ENCODE results near the gene TAF15.

Gene TAF15

GRCh38 chr17:35877345-35878029 lies 68.2 kb downstream of the TAF15 start:
- Histone ChIP-seq H3K79me1 (ENCODE audit: low read length) (no peaks in the 10 kb centered on the region), H2BK120ac (ENCODE audit: low read depth, low read length) (no peak overlapping the region), H3K56ac (ENCODE audit: low read length) (no peak overlapping the region), H3K27ac (ENCODE audit: low read depth, low read length) (no peak overlapping the region), H3K4me1 (ENCODE audit: control insufficient read depth, low read depth, low read length) (no peaks in the 10 kb centered on the region), H2BK15ac (replicated peaks; ENCODE audit: low read depth) (no peak overlapping the region), H2BK5ac (ENCODE audit: low read length) (no peak overlapping the region), H4K8ac (ENCODE audit: low read depth, low read length) (no peak overlapping the region), H2AK5ac (ENCODE audit: low read length) (no peak overlapping the region), H3K4ac (ENCODE audit: low read depth, low read length) (no peak overlapping the region), H3K4me3 (ENCODE audit: low read length) (no peak overlapping the region), H3K18ac (ENCODE audit: low read length) (no peak overlapping the region), H3K23ac (ENCODE audit: low read length) (no peak overlapping the region), H3K79me2 (ENCODE audit: control insufficient read depth, insufficient read depth, low read length) (no peaks in the 10 kb centered on the region), H3K4me2 (ENCODE audit: low read length) (no peak overlapping the region), H3K27me3 (ENCODE audit: insufficient read depth, low read length, poor library complexity) (no peaks in the 10 kb centered on the region), H4K5ac (ENCODE audit: low read length) (no peak overlapping the region), H3K9ac (ENCODE audit: low read length) (no peak overlapping the region), H3K36me3 (ENCODE audit: control insufficient read depth, insufficient read depth, low read length) (no peaks in the 10 kb centered on the region)
- no peak for DNase-seq

GRCh38 chr17:35878361-35878760 lies 69.1 kb downstream of the TAF15 start:
- WGBS (ENCODE audit: extremely low coverage, insufficient coverage, low lambda C conversion rate), result no CpG with 5 or more reads among the region's 4 CpGs
- H4K5ac ChIP-seq (ENCODE audit: low read length), result no peak overlapping the region

GRCh38 chr17:35879773-35880654 lies 70.7 kb downstream of the TAF15 start, which contains the start of gene CCL5:
CCL5 (minus strand) TSS chr17:35880360.
- no CpG with 5 or more reads among the region's 11 CpGs for WGBS (ENCODE audit: extremely low coverage, insufficient coverage, low lambda C conversion rate)
- H3K4me3 ChIP-seq (ENCODE audit: low read length), result no peak within 1 kb of the TSS
- H3K4me2 ChIP-seq (ENCODE audit: low read length), result no peak within 1 kb of the TSS
- H2AK5ac ChIP-seq (ENCODE audit: low read length), result no peak within 1 kb of the TSS
- no peaks in the 10 kb centered on the region for H3K36me3 ChIP-seq (ENCODE audit: control insufficient read depth, insufficient read depth, low read length)
- H4K8ac ChIP-seq (ENCODE audit: low read depth, low read length), result no peak within 1 kb of the TSS
- H3K79me1 ChIP-seq (ENCODE audit: low read length), result no peaks in the 10 kb centered on the region
- H2BK120ac ChIP-seq (ENCODE audit: low read depth, low read length), result no peak within 1 kb of the TSS
- H3K4me1 ChIP-seq (ENCODE audit: control insufficient read depth, low read depth, low read length), result no peaks in the 10 kb centered on the region
- no peak within 1 kb of the TSS for H3K4ac ChIP-seq (ENCODE audit: low read depth, low read length)
- H3K27ac ChIP-seq (ENCODE audit: low read depth, low read length), result no peak within 1 kb of the TSS
- no peak within 1 kb of the TSS for H2BK15ac ChIP-seq (replicated peaks; ENCODE audit: low read depth)
- DNase-seq, result no peak
- no peak within 1 kb of the TSS for H3K9ac ChIP-seq (ENCODE audit: low read length)
- H2BK5ac ChIP-seq (ENCODE audit: low read length), result no peak within 1 kb of the TSS
- no peak within 1 kb of the TSS for H3K18ac ChIP-seq (ENCODE audit: low read length)
- H3K27me3 ChIP-seq (ENCODE audit: insufficient read depth, low read length, poor library complexity), result no peaks in the 10 kb centered on the region
- H4K5ac ChIP-seq (ENCODE audit: low read length), result no peak within 1 kb of the TSS
- H3K56ac ChIP-seq (ENCODE audit: low read length), result no peak within 1 kb of the TSS
- H3K23ac ChIP-seq (ENCODE audit: low read length), result no peak within 1 kb of the TSS
- no peaks in the 10 kb centered on the region for H3K79me2 ChIP-seq (ENCODE audit: control insufficient read depth, insufficient read depth, low read length)

More at GRCh38 chr17:35878361-35878760, 69.1 kb downstream of the TAF15 start:
- no peak overlapping the region for H3K23ac ChIP-seq (ENCODE audit: low read length)
- H3K4ac ChIP-seq (ENCODE audit: low read depth, low read length), result no peak overlapping the region
- no peaks in the 10 kb centered on the region for H3K36me3 ChIP-seq (ENCODE audit: control insufficient read depth, insufficient read depth, low read length)
- H2BK5ac ChIP-seq (ENCODE audit: low read length), result no peak overlapping the region
- no peak overlapping the region for H3K56ac ChIP-seq (ENCODE audit: low read length)
- H3K18ac ChIP-seq (ENCODE audit: low read length), result no peak overlapping the region
- no peaks in the 10 kb centered on the region for H3K79me2 ChIP-seq (ENCODE audit: control insufficient read depth, insufficient read depth, low read length)
- H3K9ac ChIP-seq (ENCODE audit: low read length), result no peak overlapping the region
- H3K27me3 ChIP-seq (ENCODE audit: insufficient read depth, low read length, poor library complexity), result no peaks in the 10 kb centered on the region
- no peak overlapping the region for H2AK5ac ChIP-seq (ENCODE audit: low read length)
- no peaks in the 10 kb centered on the region for H3K79me1 ChIP-seq (ENCODE audit: low read length)
- H3K27ac ChIP-seq (ENCODE audit: low read depth, low read length), result no peak overlapping the region
- H2BK120ac ChIP-seq (ENCODE audit: low read depth, low read length), result no peak overlapping the region
- H2BK15ac ChIP-seq (replicated peaks; ENCODE audit: low read depth), result no peak overlapping the region
- no peak overlapping the region for H3K4me3 ChIP-seq (ENCODE audit: low read length)
- DNase-seq, result no peak
- no peak overlapping the region for H3K4me2 ChIP-seq (ENCODE audit: low read length)
- no peak overlapping the region for H4K8ac ChIP-seq (ENCODE audit: low read depth, low read length)
- H3K4me1 ChIP-seq (ENCODE audit: control insufficient read depth, low read depth, low read length), result no peaks in the 10 kb centered on the region

GRCh38 chr17:35889241-35889640 lies 80.0 kb downstream of the TAF15 start:
- Histone ChIP-seq H3K18ac (ENCODE audit: low read length) (no peak overlapping the region), H2BK5ac (ENCODE audit: low read length) (no peak overlapping the region), H3K9ac (ENCODE audit: low read length) (no peak overlapping the region), H3K56ac (ENCODE audit: low read length) (no peak overlapping the region), H3K36me3 (ENCODE audit: control insufficient read depth, insufficient read depth, low read length) (no peaks in the 10 kb centered on the region), H3K27me3 (ENCODE audit: insufficient read depth, low read length, poor library complexity) (no peaks in the 10 kb centered on the region), H3K79me1 (ENCODE audit: low read length) (no peaks in the 10 kb centered on the region), H3K4me3 (ENCODE audit: low read length) (no peak overlapping the region), H2AK5ac (ENCODE audit: low read length) (no peak overlapping the region), H3K79me2 (ENCODE audit: control insufficient read depth, insufficient read depth, low read length) (no peaks in the 10 kb centered on the region), H3K4ac (ENCODE audit: low read depth, low read length) (no peak overlapping the region), H4K5ac (ENCODE audit: low read length) (no peak overlapping the region), H3K27ac (ENCODE audit: low read depth, low read length) (no peak overlapping the region), H4K8ac (ENCODE audit: low read depth, low read length) (no peak overlapping the region), H3K4me2 (ENCODE audit: low read length) (no peak overlapping the region), H2BK120ac (ENCODE audit: low read depth, low read length) (no peak overlapping the region), H2BK15ac (replicated peaks; ENCODE audit: low read depth) (no peak overlapping the region), H3K4me1 (ENCODE audit: control insufficient read depth, low read depth, low read length) (peaks cover 3% of the 10 kb centered on the region), H3K23ac (ENCODE audit: low read length) (no peak overlapping the region)
- no peak for DNase-seq
- WGBS (ENCODE audit: extremely low coverage, insufficient coverage, low lambda C conversion rate), result no CpG with 5 or more reads among the region's 2 CpGs

- no peak overlapping the region for H2AK5ac ChIP-seq (ENCODE audit: low read length)
- H3K4me2 ChIP-seq (ENCODE audit: low read length), result no peak overlapping the region
- no peak overlapping the region for H2BK15ac ChIP-seq (replicated peaks; ENCODE audit: low read depth)
- no peak overlapping the region for H3K23ac ChIP-seq (ENCODE audit: low read length)
- H3K27me3 ChIP-seq (ENCODE audit: insufficient read depth, low read length, poor library complexity), result no peaks in the 10 kb centered on the region
- H3K4me1 ChIP-seq (ENCODE audit: control insufficient read depth, low read depth, low read length), result peaks cover 3% of the 10 kb centered on the region
- no peak overlapping the region for H2BK5ac ChIP-seq (ENCODE audit: low read length)
- no peak overlapping the region for H2BK120ac ChIP-seq (ENCODE audit: low read depth, low read length)
- H4K8ac ChIP-seq (ENCODE audit: low read depth, low read length), result no peak overlapping the region
- no peaks in the 10 kb centered on the region for H3K36me3 ChIP-seq (ENCODE audit: control insufficient read depth, insufficient read depth, low read length)
- H3K9ac ChIP-seq (ENCODE audit: low read length), result no peak overlapping the region
- H3K27ac ChIP-seq (ENCODE audit: low read depth, low read length), result no peak overlapping the region
- no peak for DNase-seq
- H3K4ac ChIP-seq (ENCODE audit: low read depth, low read length), result no peak overlapping the region
- no peaks in the 10 kb centered on the region for H3K79me2 ChIP-seq (ENCODE audit: control insufficient read depth, insufficient read depth, low read length)
- H3K18ac ChIP-seq (ENCODE audit: low read length), result no peak overlapping the region
- WGBS (ENCODE audit: extremely low coverage, insufficient coverage, low lambda C conversion rate), result no CpG with 5 or more reads among the region's 2 CpGs
- no peak overlapping the region for H3K4me3 ChIP-seq (ENCODE audit: low read length)
- no peak overlapping the region for H4K5ac ChIP-seq (ENCODE audit: low read length)
- H3K79me1 ChIP-seq (ENCODE audit: low read length), result no peaks in the 10 kb centered on the region
- no peak overlapping the region for H3K56ac ChIP-seq (ENCODE audit: low read length)
Measured at GRCh38 chr17:35889818-35890773, 80.8 kb downstream of the TAF15 start.
